Measurements from ENCODE around the gene STK17A.

The STK17A gene

DNA sequence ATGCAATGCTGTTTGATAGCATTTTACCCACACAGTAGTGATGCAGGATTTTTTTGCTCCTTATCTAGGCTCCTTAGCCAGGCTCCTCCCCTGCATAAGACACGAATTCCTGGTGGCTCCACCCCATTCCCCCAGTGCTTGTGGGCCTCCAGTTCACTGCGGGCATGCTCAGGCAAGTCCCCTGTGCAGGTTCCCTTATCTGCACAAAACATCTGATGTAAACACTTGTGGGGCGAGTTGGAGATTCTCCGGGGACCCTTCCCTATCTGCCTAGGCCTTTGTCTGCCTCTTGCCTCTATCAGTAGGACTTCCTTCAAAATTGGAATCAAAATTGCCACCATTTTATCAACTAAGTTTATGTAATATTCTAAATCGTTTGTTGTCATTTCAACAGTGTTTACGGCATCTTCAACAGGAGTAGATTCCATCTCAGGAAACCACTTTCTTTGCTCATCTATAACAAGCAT lies 5.4 kb upstream of the STK17A start (continued):
- TF ChIP-seq, protein P1, sequence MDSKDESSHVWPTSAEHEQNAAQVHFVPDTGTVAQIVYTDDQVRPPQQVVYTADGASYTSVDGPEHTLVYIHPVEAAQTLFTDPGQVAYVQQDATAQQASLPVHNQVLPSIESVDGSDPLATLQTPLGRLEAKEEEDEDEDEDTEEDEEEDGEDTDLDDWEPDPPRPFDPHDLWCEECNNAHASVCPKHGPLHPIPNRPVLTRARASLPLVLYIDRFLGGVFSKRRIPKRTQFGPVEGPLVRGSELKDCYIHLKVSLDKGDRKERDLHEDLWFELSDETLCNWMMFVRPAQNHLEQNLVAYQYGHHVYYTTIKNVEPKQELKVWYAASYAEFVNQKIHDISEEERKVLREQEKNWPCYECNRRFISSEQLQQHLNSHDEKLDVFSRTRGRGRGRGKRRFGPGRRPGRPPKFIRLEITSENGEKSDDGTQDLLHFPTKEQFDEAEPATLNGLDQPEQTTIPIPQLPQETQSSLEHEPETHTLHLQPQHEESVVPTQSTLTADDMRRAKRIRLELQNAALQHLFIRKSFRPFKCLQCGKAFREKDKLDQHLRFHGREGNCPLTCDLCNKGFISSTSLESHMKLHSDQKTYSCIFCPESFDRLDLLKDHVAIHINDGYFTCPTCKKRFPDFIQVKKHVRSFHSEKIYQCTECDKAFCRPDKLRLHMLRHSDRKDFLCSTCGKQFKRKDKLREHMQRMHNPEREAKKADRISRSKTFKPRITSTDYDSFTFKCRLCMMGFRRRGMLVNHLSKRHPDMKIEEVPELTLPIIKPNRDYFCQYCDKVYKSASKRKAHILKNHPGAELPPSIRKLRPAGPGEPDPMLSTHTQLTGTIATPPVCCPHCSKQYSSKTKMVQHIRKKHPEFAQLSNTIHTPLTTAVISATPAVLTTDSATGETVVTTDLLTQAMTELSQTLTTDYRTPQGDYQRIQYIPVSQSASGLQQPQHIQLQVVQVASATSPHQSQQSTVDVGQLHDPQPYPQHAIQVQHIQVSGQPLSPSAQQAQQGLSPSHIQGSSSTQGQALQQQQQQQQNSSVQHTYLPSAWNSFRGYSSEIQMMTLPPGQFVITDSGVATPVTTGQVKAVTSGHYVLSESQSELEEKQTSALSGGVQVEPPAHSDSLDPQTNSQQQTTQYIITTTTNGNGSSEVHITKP (tag by site-specific recombination; IDR thresholded peaks at IDR 0.05) = 0 out of 2 replicates have a peak, but pooled peaks have one; percentile 31
- TF ChIP-seq SP7 (tag by site-specific recombination; IDR thresholded peaks at IDR 0.05) = no peak
- no peak for TF ChIP-seq MYNN (tag by site-specific recombination; IDR thresholded peaks at IDR 0.05; ENCODE audit: borderline replicate concordance)
- no peak for TF ChIP-seq ZNF248 (tag by site-specific recombination; IDR thresholded peaks at IDR 0.05)
- TF ChIP-seq ZNF202 (tag by site-specific recombination; IDR thresholded peaks at IDR 0.05; ENCODE audit: borderline replicate concordance) = no peak
- TF ChIP-seq ZNF404 (tag by site-specific recombination; IDR thresholded peaks at IDR 0.05) = no peak
- no peak for TF ChIP-seq HOXC10 (CRISPR knock-in tag; IDR thresholded peaks at IDR 0.05)
- TF ChIP-seq ZNF544 (tag by site-specific recombination; IDR thresholded peaks at IDR 0.05) = no peak
- no peak for TF ChIP-seq SETDB1 (IDR thresholded peaks at IDR 0.05; ENCODE audit: insufficient read length, low read length)
- TF ChIP-seq ZNF555 (tag by site-specific recombination; conservative IDR thresholded peaks at IDR 0.05) = no peak
- TF ChIP-seq PRDM2 (tag by site-specific recombination; IDR thresholded peaks at IDR 0.05; ENCODE audit: borderline replicate concordance) = no peak
- peak; percentile 39; the same call in 1 of the 2 replicates for TF ChIP-seq MZF1 (tag by site-specific recombination; IDR thresholded peaks at IDR 0.05; ENCODE audit: borderline replicate concordance)
- peak; percentile 86 for TF ChIP-seq ZNF664 (tag by site-specific recombination; IDR thresholded peaks at IDR 0.05)
- TF ChIP-seq ZNF24 (tag by site-specific recombination; IDR thresholded peaks at IDR 0.05) = peak; percentile 65; the same call in 1 of the 2 replicates
- TF ChIP-seq ZNF133 (tag by site-specific recombination; IDR thresholded peaks at IDR 0.05) = no peak
- no peak for TF ChIP-seq ZNF707 (tag by site-specific recombination; IDR thresholded peaks at IDR 0.05)
- no peak for TF ChIP-seq BCL11B (tag by site-specific recombination; IDR thresholded peaks at IDR 0.05; ENCODE audit: low read depth)
- no peak for TF ChIP-seq SP3 (tag by site-specific recombination; IDR thresholded peaks at IDR 0.05)
- TF ChIP-seq ZNF292 (tag by site-specific recombination; IDR thresholded peaks at IDR 0.05; ENCODE audit: borderline replicate concordance, low read depth) = no peak
- no peak for TF ChIP-seq ZEB2 (tag by site-specific recombination; IDR thresholded peaks at IDR 0.05)
- TF ChIP-seq ZNF37A (tag by site-specific recombination; IDR thresholded peaks at IDR 0.05) = no peak
- no peak for TF ChIP-seq PRDM6 (tag by site-specific recombination; IDR thresholded peaks at IDR 0.05)
- no peak for TF ChIP-seq ZNF624 (tag by site-specific recombination; IDR thresholded peaks at IDR 0.05)
- TF ChIP-seq, protein P2, sequence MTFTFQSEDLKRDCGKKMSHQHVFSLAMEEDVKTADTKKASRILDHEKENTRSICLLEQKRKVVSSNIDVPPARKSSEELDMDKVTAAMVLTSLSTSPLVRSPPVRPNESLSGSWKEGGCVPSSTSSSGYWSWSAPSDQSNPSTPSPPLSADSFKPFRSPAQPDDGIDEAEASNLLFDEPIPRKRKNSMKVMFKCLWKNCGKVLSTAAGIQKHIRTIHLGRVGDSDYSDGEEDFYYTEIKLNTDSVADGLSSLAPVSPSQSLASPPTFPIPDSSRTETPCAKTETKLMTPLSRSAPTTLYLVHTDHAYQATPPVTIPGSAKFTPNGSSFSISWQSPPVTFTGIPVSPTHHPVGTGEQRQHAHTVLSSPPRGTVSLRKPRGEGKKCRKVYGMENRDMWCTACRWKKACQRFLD (tag by site-specific recombination; IDR thresholded peaks at IDR 0.05) = no peak
- TF ChIP-seq ZNF521 (tag by site-specific recombination; IDR thresholded peaks at IDR 0.05) = no peak
- no peak for TF ChIP-seq ZBTB21 (tag by site-specific recombination; IDR thresholded peaks at IDR 0.05)
- TF ChIP-seq, protein P3, sequence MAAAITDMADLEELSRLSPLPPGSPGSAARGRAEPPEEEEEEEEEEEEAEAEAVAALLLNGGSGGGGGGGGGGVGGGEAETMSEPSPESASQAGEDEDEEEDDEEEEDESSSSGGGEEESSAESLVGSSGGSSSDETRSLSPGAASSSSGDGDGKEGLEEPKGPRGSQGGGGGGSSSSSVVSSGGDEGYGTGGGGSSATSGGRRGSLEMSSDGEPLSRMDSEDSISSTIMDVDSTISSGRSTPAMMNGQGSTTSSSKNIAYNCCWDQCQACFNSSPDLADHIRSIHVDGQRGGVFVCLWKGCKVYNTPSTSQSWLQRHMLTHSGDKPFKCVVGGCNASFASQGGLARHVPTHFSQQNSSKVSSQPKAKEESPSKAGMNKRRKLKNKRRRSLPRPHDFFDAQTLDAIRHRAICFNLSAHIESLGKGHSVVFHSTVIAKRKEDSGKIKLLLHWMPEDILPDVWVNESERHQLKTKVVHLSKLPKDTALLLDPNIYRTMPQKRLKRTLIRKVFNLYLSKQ (tag by site-specific recombination; IDR thresholded peaks at IDR 0.05; ENCODE audit: borderline replicate concordance) = no peak
- no peak for TF ChIP-seq KLF9 (tag by site-specific recombination; IDR thresholded peaks at IDR 0.05; ENCODE audit: low read depth)
